Measurements from ENCODE around the gene ACTRT2. TPM values are rescaled to one million over a fixed set of nuclear protein-coding genes. Genes with fewer than 3 reads are reported as not detected.

The ACTRT2 gene
- total RNA-seq, 4 donors from 2014 or later, result not detected

GRCh38 chr1:2989976-2990375, 31.3 kb upstream of the ACTRT2 start:
- no peak overlapping the region for H3K27ac ChIP-seq
- peak in 1 of 3 donors; percentile 40 for DNase-seq
- H3K4me1 ChIP-seq, result no peaks in the 10 kb centered on the region
- no peak overlapping the region for H3K4me3 ChIP-seq
- H3K36me3 ChIP-seq, result no peaks in the 10 kb centered on the region
- no peak for TF ChIP-seq POLR2A (IDR thresholded peaks at IDR 0.05)
- no peaks in the 10 kb centered on the region for H3K27me3 ChIP-seq
- peaks cover 0 to 4% (median 0%) of the 10 kb centered on the region in 4 donors for H3K9me3 ChIP-seq

- peaks cover 0 to 6% (median 0%) of the 10 kb centered on the region in 4 donors for H3K9me3 ChIP-seq
- DNase-seq, result no peak
- no peaks in the 10 kb centered on the region for H3K4me1 ChIP-seq
These were observed 30.7 kb upstream of the ACTRT2 start for GRCh38 chr1:2990376-2991115.

GRCh38 chr1:2991753-2992495, 29.3 kb upstream of the ACTRT2 start:
- DNase-seq, result peak in 1 of 3 donors; percentile 11
- H3K36me3 ChIP-seq, result no peaks in the 10 kb centered on the region

More at GRCh38 chr1:2990376-2991115, 30.7 kb upstream of the ACTRT2 start:
- Histone ChIP-seq H3K27ac (no peak overlapping the region), H3K4me3 (no peak overlapping the region), H3K36me3 (no peaks in the 10 kb centered on the region), H3K27me3 (no peaks in the 10 kb centered on the region)
- TF ChIP-seq CTCF (IDR thresholded peaks at IDR 0.05), result no peak
- no peak for TF ChIP-seq POLR2A (IDR thresholded peaks at IDR 0.05)

GRCh38 chr1:2998503-2999100, 22.7 kb upstream of the ACTRT2 start:
- Histone ChIP-seq H3K9me3 (peaks cover 0 to 6% (median 0%) of the 10 kb centered on the region in 4 donors), H3K4me3 (no peak overlapping the region), H3K4me1 (no peaks in the 10 kb centered on the region), H3K27ac (no peak overlapping the region), H3K36me3 (no peaks in the 10 kb centered on the region), H3K27me3 (no peaks in the 10 kb centered on the region)
- peak in 1 of 3 donors; percentile 18 for DNase-seq
- TF ChIP-seq CTCF (IDR thresholded peaks at IDR 0.05), result no peak
- no peak for TF ChIP-seq POLR2A (IDR thresholded peaks at IDR 0.05)

More at GRCh38 chr1:2991753-2992495, 29.3 kb upstream of the ACTRT2 start:
- no peak overlapping the region for H3K4me3 ChIP-seq
- no peak overlapping the region for H3K27ac ChIP-seq
- H3K9me3 ChIP-seq, result peaks cover 0 to 6% (median 0%) of the 10 kb centered on the region in 4 donors
- H3K4me1 ChIP-seq, result no peaks in the 10 kb centered on the region
- TF ChIP-seq CTCF (IDR thresholded peaks at IDR 0.05) (no peak), POLR2A (IDR thresholded peaks at IDR 0.05) (no peak)
- H3K27me3 ChIP-seq, result no peaks in the 10 kb centered on the region

- Histone ChIP-seq H3K36me3 (no peaks in the 10 kb centered on the region), H3K9me3 (peaks cover 0 to 6% (median 0%) of the 10 kb centered on the region in 4 donors), H3K4me3 (no peak overlapping the region), H3K27ac (no peak overlapping the region), H3K4me1 (no peaks in the 10 kb centered on the region), H3K27me3 (no peaks in the 10 kb centered on the region)
- no peak for DNase-seq
- TF ChIP-seq CTCF (IDR thresholded peaks at IDR 0.05) (no peak), POLR2A (IDR thresholded peaks at IDR 0.05) (no peak)
These were observed 22.1 kb upstream of the ACTRT2 start for GRCh38 chr1:2999138-2999537.

Data from Peyer's patch (tissue), 4 donors.